Ascending aorta (tissue), 2 donors: ENCODE results near the gene SLF1. TPM values are rescaled to one million over a fixed set of nuclear protein-coding genes. Genes with fewer than 3 reads are reported as not detected.

Source experiments
- DNase-seq, 2 donors: peaks; one replicate each; pipeline ENCODE4 v3.0.0-alpha.2; 2019; ENCODE audit warnings: low spot score in 2 of 2
- H3K27ac ChIP-seq, 2 donors: fragments of 200-600 bp; sonication (generic); one replicate each; pipeline ENCODE4 v1.5.1; 2016 to 2017; ENCODE audit warnings: mild to moderate bottlenecking in 1 of 2
- H3K27me3 ChIP-seq: fragments of 200-600 bp; sonication (generic); one replicate; pipeline ENCODE4 v1.5.1; 2017
- H3K36me3 ChIP-seq, 2 donors: fragments of 200-600 bp; sonication (generic); one replicate each; pipeline ENCODE4 v1.5.1; 2016
- H3K4me1 ChIP-seq, 2 donors: fragments of 200-600 bp; sonication (generic); one replicate each; pipeline ENCODE4 v1.5.1; 2016 to 2017; ENCODE audit warnings: mild to moderate bottlenecking in 1 of 2
- H3K4me3 ChIP-seq, 2 donors: fragments of 200-600 bp; sonication (generic); one replicate each; pipeline ENCODE4 v1.5.1; 2016 to 2017; ENCODE audit warnings: mild to moderate bottlenecking in 1 of 2
- H3K9me3 ChIP-seq, 2 donors: fragments of 200-600 bp; sonication (generic); one replicate each; pipeline ENCODE4 v1.5.1; 2016
- CTCF ChIP-seq, 3 experiments: fragments of 200-600 bp in 2 of 3; fragments of 450-650 bp in 1 of 3; sonication (generic) in 2 of 3; IDR thresholded peaks; one replicate each; pipeline ENCODE4 v1.5.1; 2016 to 2019; ENCODE audit warnings: antibody characterized with exemption in 3 of 3, mild to moderate bottlenecking in 1 of 3, moderate library complexity in 1 of 3
- intact Hi-C: fragments of 100-400 bp; cut with DNase I; formaldehyde crosslinking; loops from one replicate; pipeline ENCODE4 v1.15.1; 2023
- total RNA-seq: library from RNA; depleted of rRNA; stranded (reverse); fragments of >200 nt; gene quantifications from one replicate; pipeline ENCODE4 v1.1.0, GENCODE V29; 2016

Gene SLF1
- total RNA-seq, 1 donor from 2014 or later: 0.11 TPM

GRCh38 chr5:94660506-94660905 is 42.0 kb downstream of the SLF1 start:
- Histone ChIP-seq H3K4me3 (no peak overlapping the region), H3K27me3 (no peaks in the 10 kb centered on the region), H3K36me3 (peaks cover 0 to 17% of the 10 kb centered on the region in 2 donors), H3K4me1 (no peaks in the 10 kb centered on the region), H3K9me3 (peaks cover 0 to 14% of the 10 kb centered on the region in 2 donors), H3K27ac (no peak overlapping the region)
- no peak for TF ChIP-seq CTCF (IDR thresholded peaks at IDR 0.05)
- no peak for DNase-seq
- intact Hi-C loops: no loop called here

GRCh38 chr5:94661086-94661485 is 42.6 kb downstream of the SLF1 start:
- H3K36me3 ChIP-seq: peaks cover 0 to 12% of the 10 kb centered on the region in 2 donors
- no peak overlapping the region for H3K27ac ChIP-seq
- intact Hi-C loops: no loop called here

GRCh38 chr5:94667937-94668336 is 49.5 kb downstream of the SLF1 start:
- no peak overlapping the region for H3K4me3 ChIP-seq
- H3K27ac ChIP-seq: no peak overlapping the region
- DNase-seq: no peak
- no peaks in the 10 kb centered on the region for H3K36me3 ChIP-seq
- H3K4me1 ChIP-seq: no peaks in the 10 kb centered on the region
- intact Hi-C loops: no loop called here
- no peak for TF ChIP-seq CTCF (IDR thresholded peaks at IDR 0.05)
- H3K27me3 ChIP-seq: no peaks in the 10 kb centered on the region
- no peaks in the 10 kb centered on the region for H3K9me3 ChIP-seq

More at GRCh38 chr5:94661086-94661485, 42.6 kb downstream of the SLF1 start:
- no peak overlapping the region for H3K4me3 ChIP-seq
- no peak for TF ChIP-seq CTCF (IDR thresholded peaks at IDR 0.05)
- H3K9me3 ChIP-seq: peaks cover 0 to 8% of the 10 kb centered on the region in 2 donors
- no peaks in the 10 kb centered on the region for H3K27me3 ChIP-seq
- no peaks in the 10 kb centered on the region for H3K4me1 ChIP-seq
- no peak for DNase-seq

GRCh38 chr5:94670726-94671125 is 52.3 kb downstream of the SLF1 start:
- H3K27me3 ChIP-seq: no peaks in the 10 kb centered on the region
- intact Hi-C loops: no loop called here
- no peaks in the 10 kb centered on the region for H3K4me1 ChIP-seq
- TF ChIP-seq CTCF (IDR thresholded peaks at IDR 0.05): no peak
- H3K27ac ChIP-seq: no peak overlapping the region
- no peaks in the 10 kb centered on the region for H3K9me3 ChIP-seq
- H3K4me3 ChIP-seq: no peak overlapping the region
- no peak for DNase-seq
- H3K36me3 ChIP-seq: no peaks in the 10 kb centered on the region

- DNase-seq: no peak
- intact Hi-C loops: no loop called here
- Histone ChIP-seq H3K36me3 (no peaks in the 10 kb centered on the region), H3K27ac (no peak overlapping the region), H3K4me1 (no peaks in the 10 kb centered on the region), H3K27me3 (no peaks in the 10 kb centered on the region), H3K4me3 (no peak overlapping the region), H3K9me3 (no peaks in the 10 kb centered on the region)
- TF ChIP-seq CTCF (IDR thresholded peaks at IDR 0.05): no peak
Measured at GRCh38 chr5:94672746-94673145, 54.3 kb downstream of the SLF1 start.
